Muscle layer of duodenum (tissue), 2 donors: ENCODE results near the gene DBI.
"Not testable (repeated sequence)": the region's sequence is repeated elsewhere in the genome, so short reads cannot be mapped to it uniquely, and the experiment has no call there.

Experiments
- H3K27ac ChIP-seq: one replicate; pipeline ENCODE4 v1.7.0; 2013; ENCODE audit warnings: mild to moderate bottlenecking, low read length
- H3K27me3 ChIP-seq: one replicate; pipeline ENCODE4 v1.7.0; 2013; ENCODE audit warnings: low read depth, mild to moderate bottlenecking, control low read depth, low read length
- H3K36me3 ChIP-seq, 2 donors: one replicate each; pipeline ENCODE4 v1.7.0; 2013; ENCODE audit warnings: low read length in 2 of 2, control low read depth in 1 of 2, mild to moderate bottlenecking in 1 of 2; ENCODE audit not compliant: insufficient read depth in 2 of 2, control insufficient read depth in 1 of 2
- H3K4me1 ChIP-seq, 2 donors: one replicate each; pipeline ENCODE4 v1.7.0; 2013; ENCODE audit warnings: low read length in 2 of 2, mild to moderate bottlenecking in 2 of 2, control low read depth in 1 of 2, moderate library complexity in 1 of 2; ENCODE audit not compliant: insufficient read depth in 2 of 2, control insufficient read depth in 1 of 2
- H3K4me3 ChIP-seq, 2 donors: one replicate each; pipeline ENCODE4 v1.7.0; 2013; ENCODE audit warnings: low read length in 2 of 2, low read depth in 1 of 2, mild to moderate bottlenecking in 1 of 2
- H3K9me3 ChIP-seq, 2 donors: one replicate each; pipeline ENCODE4 v1.7.0; 2013; ENCODE audit warnings: low read length in 2 of 2, control low read depth in 1 of 2, mild to moderate bottlenecking in 1 of 2; ENCODE audit not compliant: control insufficient read depth in 1 of 2
- donor health status: healthy.

The DBI gene

GRCh38 chr2:119365436-119365835, 1.3 kb upstream of the DBI start:
- H3K9me3 ChIP-seq = no peaks in the 10 kb centered on the region
- H3K27ac ChIP-seq = no peak overlapping the region
- H3K4me3 ChIP-seq = peak overlapping the region; percentile 86 to 98
- H3K4me1 ChIP-seq = peaks cover 16 to 19% of the 10 kb centered on the region in 2 donors
- no peaks in the 10 kb centered on the region for H3K27me3 ChIP-seq
- H3K36me3 ChIP-seq = peaks cover 12 to 17% of the 10 kb centered on the region in 2 donors

DNA sequence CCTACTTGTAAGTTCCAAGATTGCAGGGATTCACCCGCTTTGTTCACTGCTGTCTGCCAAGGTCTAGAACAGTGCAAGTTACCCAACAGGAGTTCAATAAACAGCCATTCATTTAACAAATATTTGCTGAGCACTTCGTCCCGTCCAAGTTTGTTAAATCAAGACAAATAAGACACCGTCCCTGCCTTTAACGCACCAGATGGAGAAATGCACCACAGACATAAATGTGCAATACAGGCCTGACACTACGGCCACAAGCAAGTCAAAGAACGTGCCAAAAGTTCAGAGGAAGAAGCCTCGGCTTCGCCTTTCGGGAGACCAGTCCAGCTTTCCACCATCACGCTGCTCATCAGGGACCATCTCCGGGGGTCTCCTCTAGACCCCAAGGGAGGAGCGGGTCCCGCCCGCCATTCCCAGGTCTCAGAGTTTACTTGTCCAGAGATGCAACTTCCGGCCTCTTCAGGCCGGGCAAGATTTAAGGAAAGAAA, 572 bp upstream of the DBI start:
- peaks cover 20 to 25% of the 10 kb centered on the region in 2 donors for H3K36me3 ChIP-seq
- H3K4me3 ChIP-seq = peak overlapping the region; percentile 86 to 98
- no peaks in the 10 kb centered on the region for H3K9me3 ChIP-seq
- no peaks in the 10 kb centered on the region for H3K27me3 ChIP-seq
- H3K4me1 ChIP-seq = peaks cover 16 to 19% of the 10 kb centered on the region in 2 donors
- peak overlapping the region; percentile 98 for H3K27ac ChIP-seq

DNA sequence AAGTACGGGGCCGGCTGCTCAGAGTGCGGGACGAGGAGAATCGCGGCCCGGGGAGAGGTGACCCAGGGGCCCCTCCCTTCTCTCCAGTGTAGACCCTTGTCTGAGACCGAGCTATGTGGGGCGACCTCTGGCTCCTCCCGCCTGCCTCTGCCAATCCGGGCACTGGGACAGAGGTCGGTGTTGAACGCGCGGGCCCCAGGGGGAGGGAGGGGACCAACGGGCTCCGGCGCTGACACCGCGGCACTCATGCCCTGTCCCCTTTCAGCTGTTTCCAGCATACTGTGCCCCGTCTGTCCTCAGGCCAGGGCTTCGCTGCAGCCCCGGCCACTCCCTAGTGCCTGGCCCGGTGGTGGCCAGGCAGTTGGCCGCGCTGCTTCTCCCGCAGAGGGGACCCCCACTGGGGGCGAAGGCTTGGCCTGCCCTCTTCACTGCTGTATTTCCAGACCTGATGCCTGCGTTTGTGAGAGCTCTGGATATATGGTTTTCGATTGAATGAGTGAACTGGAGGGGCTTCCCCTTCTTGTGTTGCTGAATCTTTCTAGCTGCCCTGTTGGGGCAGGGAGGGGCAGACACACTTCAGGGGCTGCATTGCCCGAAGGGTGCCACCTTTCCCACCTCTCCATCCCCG, 809 bp downstream of the DBI start:
- peaks cover 34 to 37% of the 10 kb centered on the region in 2 donors for H3K36me3 ChIP-seq
- no peaks in the 10 kb centered on the region for H3K9me3 ChIP-seq
- H3K4me1 ChIP-seq = peaks cover 16 to 19% of the 10 kb centered on the region in 2 donors
- H3K4me3 ChIP-seq = peak overlapping the region; percentile 86 to 98
- H3K27ac ChIP-seq = peak overlapping the region; percentile 79
- no peaks in the 10 kb centered on the region for H3K27me3 ChIP-seq

DNA sequence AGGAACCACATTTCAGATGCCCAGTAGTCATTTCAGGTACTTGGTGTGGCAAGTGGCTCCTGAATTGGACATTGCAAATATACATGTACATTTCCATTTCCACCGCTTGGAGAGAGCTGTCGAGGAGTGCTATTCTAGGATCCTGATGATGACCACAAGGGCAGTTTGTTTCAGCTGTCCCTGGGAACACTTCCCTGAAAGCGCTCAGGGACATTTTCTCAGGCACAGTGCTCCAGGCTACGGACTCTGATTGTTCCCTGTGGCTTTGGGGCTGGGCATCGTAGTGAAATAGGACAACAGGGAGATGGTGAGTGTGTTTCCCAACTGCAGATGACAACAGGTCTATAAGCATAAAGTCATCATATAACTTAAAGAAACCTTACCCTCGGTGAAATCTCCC, 3.1 kb downstream of the DBI start:
- no peaks in the 10 kb centered on the region for H3K9me3 ChIP-seq
- no peak overlapping the region for H3K4me3 ChIP-seq
- H3K27me3 ChIP-seq = no peaks in the 10 kb centered on the region
- H3K27ac ChIP-seq = no peak overlapping the region
- H3K36me3 ChIP-seq = peaks cover 46 to 47% of the 10 kb centered on the region in 2 donors
- peaks cover 16 to 19% of the 10 kb centered on the region in 2 donors for H3K4me1 ChIP-seq

- Histone ChIP-seq H3K9me3 (no peaks in the 10 kb centered on the region), H3K36me3 (peaks cover 46 to 47% of the 10 kb centered on the region in 2 donors), H3K4me3 (no peak overlapping the region), H3K27ac (no peak overlapping the region), H3K27me3 (no peaks in the 10 kb centered on the region), H3K4me1 (peaks cover 4 to 9% of the 10 kb centered on the region in 2 donors)
These were observed 4.3 kb downstream of the DBI start for GRCh38 chr2:119371111-119371510.

GRCh38 chr2:119372778-119373568, 6.2 kb downstream of the DBI start:
- Histone ChIP-seq H3K4me1 (peaks cover 0 to 3% of the 10 kb centered on the region in 2 donors), H3K27ac (no peak overlapping the region), H3K36me3 (peaks cover 46 to 47% of the 10 kb centered on the region in 2 donors), H3K9me3 (no peaks in the 10 kb centered on the region), H3K4me3 (no peak overlapping the region), H3K27me3 (no peaks in the 10 kb centered on the region)

DNA sequence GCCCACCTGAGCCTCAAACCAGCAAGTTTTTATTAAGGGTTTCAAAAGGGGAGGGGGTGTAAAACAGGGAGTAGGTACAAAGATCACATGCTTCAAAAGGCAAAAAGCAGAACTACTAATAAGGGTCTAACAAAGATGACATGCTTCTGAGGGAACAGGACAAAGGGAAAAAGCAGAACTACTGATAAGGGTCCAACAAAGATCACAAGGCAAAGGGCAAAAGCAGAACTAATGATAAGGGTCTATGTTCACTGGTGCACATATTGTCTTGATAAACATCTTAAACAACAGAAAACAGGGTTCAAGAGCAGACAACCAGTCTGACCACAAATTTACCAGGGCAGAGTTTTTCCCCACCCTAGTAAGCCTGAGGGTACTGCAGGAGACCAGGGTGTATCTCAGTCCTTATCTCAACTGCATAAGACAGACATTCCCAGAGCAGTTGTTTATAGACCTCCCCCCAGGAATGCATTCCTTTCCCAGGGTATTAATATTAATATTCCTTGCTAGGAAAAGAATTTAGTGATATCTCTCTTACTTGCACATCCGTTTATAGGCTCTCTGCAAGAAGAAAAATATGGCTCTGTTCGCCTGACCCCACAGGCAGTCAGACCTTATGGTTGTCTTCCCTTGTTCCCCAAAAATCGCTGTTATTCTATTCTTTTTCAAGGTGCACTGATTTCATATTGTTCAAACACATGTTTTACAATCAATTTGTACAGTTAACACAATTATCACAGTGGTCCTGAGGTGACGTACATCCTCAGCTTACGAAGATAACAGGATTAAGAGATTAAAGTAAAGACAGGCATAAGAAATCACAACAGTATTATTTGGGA, 7.3 kb downstream of the DBI start:
- not testable (repeated sequence) for H3K27me3 ChIP-seq, H3K4me1 ChIP-seq, H3K9me3 ChIP-seq, H3K4me3 ChIP-seq, H3K27ac ChIP-seq
- H3K36me3 ChIP-seq = peaks cover 38 to 41% of the 10 kb centered on the region in 2 donors

DNA sequence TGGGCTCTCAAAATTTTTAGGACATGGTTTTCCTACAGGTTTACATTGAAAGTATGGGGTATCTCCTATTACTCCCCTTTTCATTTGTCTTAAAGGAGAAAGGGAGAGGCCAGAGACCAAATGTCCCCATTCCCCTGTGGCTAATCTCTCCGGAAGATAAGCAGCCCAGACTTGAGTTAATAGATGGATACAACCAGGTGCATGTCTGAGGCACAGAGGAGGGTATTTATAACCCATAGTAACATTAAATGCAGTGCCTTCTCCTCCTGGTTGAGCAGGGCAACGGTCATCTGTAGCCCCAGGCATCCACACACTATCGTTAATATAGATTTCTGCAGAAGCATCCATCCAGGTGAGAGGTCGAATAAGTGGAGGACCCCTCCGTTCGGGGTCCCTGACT, 9.6 kb downstream of the DBI start:
- H3K27me3 ChIP-seq, H3K9me3 ChIP-seq, H3K4me1 ChIP-seq, H3K27ac ChIP-seq, H3K4me3 ChIP-seq: not testable (repeated sequence)
- H3K36me3 ChIP-seq = peaks cover 20 to 24% of the 10 kb centered on the region in 2 donors

DNA sequence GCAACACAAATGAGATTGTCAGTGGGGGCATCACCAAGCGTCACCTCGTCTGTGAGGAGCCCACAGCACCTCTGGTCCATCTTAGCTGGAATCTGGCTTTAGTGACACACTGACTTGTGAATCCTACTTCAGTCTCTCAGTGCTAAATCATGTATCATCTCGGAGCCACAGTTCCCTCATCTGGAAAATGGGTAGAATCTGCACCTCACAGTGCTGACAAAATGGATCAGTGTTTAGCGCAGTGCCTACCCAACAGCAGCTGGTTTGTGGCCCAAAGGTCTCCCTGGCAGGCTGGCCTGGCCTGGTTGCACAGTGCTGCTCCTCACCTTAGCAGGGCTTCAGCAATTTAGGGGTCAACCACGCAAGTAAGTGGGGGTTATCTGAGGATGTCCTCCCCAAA, 10.0 kb downstream of the DBI start:
- Histone ChIP-seq H3K27ac (no peak overlapping the region), H3K4me3 (no peak overlapping the region), H3K4me1 (no peaks in the 10 kb centered on the region), H3K36me3 (peaks cover 16 to 20% of the 10 kb centered on the region in 2 donors), H3K9me3 (no peaks in the 10 kb centered on the region), H3K27me3 (no peaks in the 10 kb centered on the region)

- H3K36me3 ChIP-seq = peaks cover 11 to 14% of the 10 kb centered on the region in 2 donors
- H3K27ac ChIP-seq = no peak overlapping the region
- H3K4me1 ChIP-seq = no peaks in the 10 kb centered on the region
- no peaks in the 10 kb centered on the region for H3K9me3 ChIP-seq
- H3K27me3 ChIP-seq = no peaks in the 10 kb centered on the region
- H3K4me3 ChIP-seq = no peak overlapping the region
These were observed 10.7 kb downstream of the DBI start for GRCh38 chr2:119377294-119377992.
